Panc1 (cell line): ENCODE results near the gene GCAT.

Experiments
- CTCF ChIP-seq: fragments of 450-650 bp; IDR thresholded peaks from 2 replicates; pipeline ENCODE4 v1.5.1; 2017; ENCODE audit warnings: mild to moderate bottlenecking
- POLR2AphosphoS5 ChIP-seq: IDR thresholded peaks from 2 replicates; pipeline ENCODE4 v1.6.1; 2012; ENCODE audit warnings: mild to moderate bottlenecking, low read depth, low read length, moderate library complexity
- REST ChIP-seq, 2 experiments: IDR thresholded peaks; 2 replicates each; pipeline ENCODE4 v1.6.1; 2011 to 2012; ENCODE audit warnings: low read depth in 2 of 2, control low read depth in 1 of 2, low read length in 1 of 2, mild to moderate bottlenecking in 1 of 2, moderate library complexity in 1 of 2; ENCODE audit not compliant: insufficient read depth in 1 of 2
- SIN3A ChIP-seq: IDR thresholded peaks from 2 replicates; pipeline ENCODE4 v1.6.1; 2012; ENCODE audit warnings: low read depth, mild to moderate bottlenecking, low read length, moderate library complexity, borderline replicate concordance; ENCODE audit not compliant: insufficient read depth
- TCF7L2 ChIP-seq: IDR thresholded peaks from 2 replicates; pipeline ENCODE4 v1.6.1; 2011; ENCODE audit warnings: mild to moderate bottlenecking, low read depth, low read length, inconsistent platforms

GRCh38 chr22:37778370-37779009, 29.2 kb upstream of the GCAT start:
- TF ChIP-seq CTCF (no peak), POLR2AphosphoS5 (no peak), TCF7L2 (no peak), REST (IDR thresholded peaks at IDR 0.05; ENCODE audit: insufficient read depth in 1 of 2, low read depth in 2 of 2, low read length in 1 of 2) (no peak), SIN3A (no peak)
